H1 (cell line): Measurements from ENCODE around the gene DCAF8L2. TPM values are rescaled to one million over a fixed set of nuclear protein-coding genes. Genes with fewer than 3 reads are reported as not detected.

Experiments used
- BACH1 ChIP-seq: IDR thresholded peaks from 2 replicates; pipeline ENCODE4 v1.6.1; 2012; ENCODE audit warnings: low read length, improper control_type of control experiment
- BRCA1 ChIP-seq: IDR thresholded peaks from 2 replicates; pipeline ENCODE4 v1.6.1; 2012; ENCODE audit warnings: low read depth, low read length, improper control_type of control experiment
- CBX8 ChIP-seq: fragments of 300-800, 300-1000 bp; sonication (generic); IDR thresholded peaks from 2 replicates; pipeline ENCODE4 v1.7.1; 2016; ENCODE audit warnings: low read depth, low read length, borderline replicate concordance
- EZH2 ChIP-seq: fragments of 200-600 bp; sonication (generic); IDR thresholded peaks from 2 replicates; pipeline ENCODE4 v1.7.1; 2012; ENCODE audit warnings: low read depth, mild to moderate bottlenecking, moderate library complexity, low read length, inconsistent platforms; ENCODE audit not compliant: severe bottlenecking
- HDAC2 ChIP-seq, 2 experiments: fragments of 300-600 bp in 1 of 2; sonication (generic) in 1 of 2; IDR thresholded peaks; 2 replicates each; pipeline ENCODE4 v1.6.1; 2011 to 2012; ENCODE audit warnings: low read depth in 2 of 2, low read length in 2 of 2, mild to moderate bottlenecking in 2 of 2, moderate library complexity in 2 of 2, borderline replicate concordance in 1 of 2, inconsistent platforms in 1 of 2
- POLR2AphosphoS5 ChIP-seq: IDR thresholded peaks from 2 replicates; pipeline ENCODE4 v1.6.1; 2011; ENCODE audit warnings: low read depth, low read length
- SIX5 ChIP-seq: IDR thresholded peaks from 2 replicates; pipeline ENCODE4 v1.6.1; 2011; ENCODE audit warnings: mild to moderate bottlenecking, low read depth, low read length
- polyA plus RNA-seq, 7 experiments: library from polyadenylated mRNA; depleted of rRNA in 3 of 7; stranded (reverse) in 5 of 7; unstranded in 2 of 7; fragments of >200 nt in 5 of 7; fragments of 200-250 nt in 2 of 7; gene quantifications; 1 replicate in 5 of 7; 2 replicates in 1 of 7; 4 replicates in 1 of 7; pipeline versions ENCODE4 v1.2.1 to v1.2.3, GENCODE V29; 2011 to 2013; ENCODE audit warnings: missing spikeins in 2 of 7, mixed read lengths in 2 of 7
- total RNA-seq: library from RNA; stranded (reverse); fragmentation: NEBNext Ultra II Directional; extraction: Animal tissue kit (Norgen Biotek cat#: 25700); gene quantifications from 2 replicates; pipeline ENCODE4 v1.2.1, GENCODE V29; 2021
- TF ChIP-seq, protein P1 (sequence below): fragments of 300-600 bp; sonication (generic); IDR thresholded peaks from 2 replicates; pipeline ENCODE4 v1.7.1; 2012; ENCODE audit warnings: low read length, moderate library complexity, mild to moderate bottlenecking, inconsistent platforms; ENCODE audit not compliant: insufficient replicate concordance
- TF ChIP-seq, protein P2 (sequence below): IDR thresholded peaks from 2 replicates; pipeline ENCODE4 v1.6.1; 2012; ENCODE audit warnings: low read length, inconsistent platforms

Gene DCAF8L2
- total and polyA plus RNA-seq, 2 of the 8 experiments (the other 6 are each of a cell fraction or from before 2014, with no cell fraction given) = not detected

- TF ChIP-seq, protein P1, sequence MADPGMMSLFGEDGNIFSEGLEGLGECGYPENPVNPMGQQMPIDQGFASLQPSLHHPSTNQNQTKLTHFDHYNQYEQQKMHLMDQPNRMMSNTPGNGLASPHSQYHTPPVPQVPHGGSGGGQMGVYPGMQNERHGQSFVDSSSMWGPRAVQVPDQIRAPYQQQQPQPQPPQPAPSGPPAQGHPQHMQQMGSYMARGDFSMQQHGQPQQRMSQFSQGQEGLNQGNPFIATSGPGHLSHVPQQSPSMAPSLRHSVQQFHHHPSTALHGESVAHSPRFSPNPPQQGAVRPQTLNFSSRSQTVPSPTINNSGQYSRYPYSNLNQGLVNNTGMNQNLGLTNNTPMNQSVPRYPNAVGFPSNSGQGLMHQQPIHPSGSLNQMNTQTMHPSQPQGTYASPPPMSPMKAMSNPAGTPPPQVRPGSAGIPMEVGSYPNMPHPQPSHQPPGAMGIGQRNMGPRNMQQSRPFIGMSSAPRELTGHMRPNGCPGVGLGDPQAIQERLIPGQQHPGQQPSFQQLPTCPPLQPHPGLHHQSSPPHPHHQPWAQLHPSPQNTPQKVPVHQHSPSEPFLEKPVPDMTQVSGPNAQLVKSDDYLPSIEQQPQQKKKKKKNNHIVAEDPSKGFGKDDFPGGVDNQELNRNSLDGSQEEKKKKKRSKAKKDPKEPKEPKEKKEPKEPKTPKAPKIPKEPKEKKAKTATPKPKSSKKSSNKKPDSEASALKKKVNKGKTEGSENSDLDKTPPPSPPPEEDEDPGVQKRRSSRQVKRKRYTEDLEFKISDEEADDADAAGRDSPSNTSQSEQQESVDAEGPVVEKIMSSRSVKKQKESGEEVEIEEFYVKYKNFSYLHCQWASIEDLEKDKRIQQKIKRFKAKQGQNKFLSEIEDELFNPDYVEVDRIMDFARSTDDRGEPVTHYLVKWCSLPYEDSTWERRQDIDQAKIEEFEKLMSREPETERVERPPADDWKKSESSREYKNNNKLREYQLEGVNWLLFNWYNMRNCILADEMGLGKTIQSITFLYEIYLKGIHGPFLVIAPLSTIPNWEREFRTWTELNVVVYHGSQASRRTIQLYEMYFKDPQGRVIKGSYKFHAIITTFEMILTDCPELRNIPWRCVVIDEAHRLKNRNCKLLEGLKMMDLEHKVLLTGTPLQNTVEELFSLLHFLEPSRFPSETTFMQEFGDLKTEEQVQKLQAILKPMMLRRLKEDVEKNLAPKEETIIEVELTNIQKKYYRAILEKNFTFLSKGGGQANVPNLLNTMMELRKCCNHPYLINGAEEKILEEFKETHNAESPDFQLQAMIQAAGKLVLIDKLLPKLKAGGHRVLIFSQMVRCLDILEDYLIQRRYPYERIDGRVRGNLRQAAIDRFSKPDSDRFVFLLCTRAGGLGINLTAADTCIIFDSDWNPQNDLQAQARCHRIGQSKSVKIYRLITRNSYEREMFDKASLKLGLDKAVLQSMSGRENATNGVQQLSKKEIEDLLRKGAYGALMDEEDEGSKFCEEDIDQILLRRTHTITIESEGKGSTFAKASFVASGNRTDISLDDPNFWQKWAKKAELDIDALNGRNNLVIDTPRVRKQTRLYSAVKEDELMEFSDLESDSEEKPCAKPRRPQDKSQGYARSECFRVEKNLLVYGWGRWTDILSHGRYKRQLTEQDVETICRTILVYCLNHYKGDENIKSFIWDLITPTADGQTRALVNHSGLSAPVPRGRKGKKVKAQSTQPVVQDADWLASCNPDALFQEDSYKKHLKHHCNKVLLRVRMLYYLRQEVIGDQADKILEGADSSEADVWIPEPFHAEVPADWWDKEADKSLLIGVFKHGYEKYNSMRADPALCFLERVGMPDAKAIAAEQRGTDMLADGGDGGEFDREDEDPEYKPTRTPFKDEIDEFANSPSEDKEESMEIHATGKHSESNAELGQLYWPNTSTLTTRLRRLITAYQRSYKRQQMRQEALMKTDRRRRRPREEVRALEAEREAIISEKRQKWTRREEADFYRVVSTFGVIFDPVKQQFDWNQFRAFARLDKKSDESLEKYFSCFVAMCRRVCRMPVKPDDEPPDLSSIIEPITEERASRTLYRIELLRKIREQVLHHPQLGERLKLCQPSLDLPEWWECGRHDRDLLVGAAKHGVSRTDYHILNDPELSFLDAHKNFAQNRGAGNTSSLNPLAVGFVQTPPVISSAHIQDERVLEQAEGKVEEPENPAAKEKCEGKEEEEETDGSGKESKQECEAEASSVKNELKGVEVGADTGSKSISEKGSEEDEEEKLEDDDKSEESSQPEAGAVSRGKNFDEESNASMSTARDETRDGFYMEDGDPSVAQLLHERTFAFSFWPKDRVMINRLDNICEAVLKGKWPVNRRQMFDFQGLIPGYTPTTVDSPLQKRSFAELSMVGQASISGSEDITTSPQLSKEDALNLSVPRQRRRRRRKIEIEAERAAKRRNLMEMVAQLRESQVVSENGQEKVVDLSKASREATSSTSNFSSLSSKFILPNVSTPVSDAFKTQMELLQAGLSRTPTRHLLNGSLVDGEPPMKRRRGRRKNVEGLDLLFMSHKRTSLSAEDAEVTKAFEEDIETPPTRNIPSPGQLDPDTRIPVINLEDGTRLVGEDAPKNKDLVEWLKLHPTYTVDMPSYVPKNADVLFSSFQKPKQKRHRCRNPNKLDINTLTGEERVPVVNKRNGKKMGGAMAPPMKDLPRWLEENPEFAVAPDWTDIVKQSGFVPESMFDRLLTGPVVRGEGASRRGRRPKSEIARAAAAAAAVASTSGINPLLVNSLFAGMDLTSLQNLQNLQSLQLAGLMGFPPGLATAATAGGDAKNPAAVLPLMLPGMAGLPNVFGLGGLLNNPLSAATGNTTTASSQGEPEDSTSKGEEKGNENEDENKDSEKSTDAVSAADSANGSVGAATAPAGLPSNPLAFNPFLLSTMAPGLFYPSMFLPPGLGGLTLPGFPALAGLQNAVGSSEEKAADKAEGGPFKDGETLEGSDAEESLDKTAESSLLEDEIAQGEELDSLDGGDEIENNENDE = no peak
- no peak for TF ChIP-seq POLR2AphosphoS5
- TF ChIP-seq SIX5 = no peak
- TF ChIP-seq BRCA1 = no peak
- TF ChIP-seq EZH2 = no peak
- no peak for TF ChIP-seq HDAC2 (IDR thresholded peaks at IDR 0.05; ENCODE audit: borderline replicate concordance in 1 of 2, low read depth in 2 of 2, low read length in 2 of 2)
- TF ChIP-seq CBX8 = no peak
- TF ChIP-seq, protein P2, sequence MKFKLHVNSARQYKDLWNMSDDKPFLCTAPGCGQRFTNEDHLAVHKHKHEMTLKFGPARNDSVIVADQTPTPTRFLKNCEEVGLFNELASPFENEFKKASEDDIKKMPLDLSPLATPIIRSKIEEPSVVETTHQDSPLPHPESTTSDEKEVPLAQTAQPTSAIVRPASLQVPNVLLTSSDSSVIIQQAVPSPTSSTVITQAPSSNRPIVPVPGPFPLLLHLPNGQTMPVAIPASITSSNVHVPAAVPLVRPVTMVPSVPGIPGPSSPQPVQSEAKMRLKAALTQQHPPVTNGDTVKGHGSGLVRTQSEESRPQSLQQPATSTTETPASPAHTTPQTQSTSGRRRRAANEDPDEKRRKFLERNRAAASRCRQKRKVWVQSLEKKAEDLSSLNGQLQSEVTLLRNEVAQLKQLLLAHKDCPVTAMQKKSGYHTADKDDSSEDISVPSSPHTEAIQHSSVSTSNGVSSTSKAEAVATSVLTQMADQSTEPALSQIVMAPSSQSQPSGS = no peak
- TF ChIP-seq BACH1 = no peak
- TF ChIP-seq, all 59 proteins: peak for 0
Measured at GRCh38 chrX:27746516-27746915, 156.4 kb downstream of the DCAF8L2 start (continued).
